ENCODE measurements around the gene PGLYRP2. TPM values are rescaled to one million over a fixed set of nuclear protein-coding genes. Genes with fewer than 3 reads are reported as not detected.
"Not testable (repeated sequence)": the region's sequence is repeated elsewhere in the genome, so short reads cannot be mapped to it uniquely, and the experiment has no call there.

The PGLYRP2 gene, protein sequence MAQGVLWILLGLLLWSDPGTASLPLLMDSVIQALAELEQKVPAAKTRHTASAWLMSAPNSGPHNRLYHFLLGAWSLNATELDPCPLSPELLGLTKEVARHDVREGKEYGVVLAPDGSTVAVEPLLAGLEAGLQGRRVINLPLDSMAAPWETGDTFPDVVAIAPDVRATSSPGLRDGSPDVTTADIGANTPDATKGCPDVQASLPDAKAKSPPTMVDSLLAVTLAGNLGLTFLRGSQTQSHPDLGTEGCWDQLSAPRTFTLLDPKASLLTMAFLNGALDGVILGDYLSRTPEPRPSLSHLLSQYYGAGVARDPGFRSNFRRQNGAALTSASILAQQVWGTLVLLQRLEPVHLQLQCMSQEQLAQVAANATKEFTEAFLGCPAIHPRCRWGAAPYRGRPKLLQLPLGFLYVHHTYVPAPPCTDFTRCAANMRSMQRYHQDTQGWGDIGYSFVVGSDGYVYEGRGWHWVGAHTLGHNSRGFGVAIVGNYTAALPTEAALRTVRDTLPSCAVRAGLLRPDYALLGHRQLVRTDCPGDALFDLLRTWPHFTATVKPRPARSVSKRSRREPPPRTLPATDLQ
- under 1 TPM in 1 of 2 donors, not detected in 1; 0.11 TPM for total RNA-seq

DNA sequence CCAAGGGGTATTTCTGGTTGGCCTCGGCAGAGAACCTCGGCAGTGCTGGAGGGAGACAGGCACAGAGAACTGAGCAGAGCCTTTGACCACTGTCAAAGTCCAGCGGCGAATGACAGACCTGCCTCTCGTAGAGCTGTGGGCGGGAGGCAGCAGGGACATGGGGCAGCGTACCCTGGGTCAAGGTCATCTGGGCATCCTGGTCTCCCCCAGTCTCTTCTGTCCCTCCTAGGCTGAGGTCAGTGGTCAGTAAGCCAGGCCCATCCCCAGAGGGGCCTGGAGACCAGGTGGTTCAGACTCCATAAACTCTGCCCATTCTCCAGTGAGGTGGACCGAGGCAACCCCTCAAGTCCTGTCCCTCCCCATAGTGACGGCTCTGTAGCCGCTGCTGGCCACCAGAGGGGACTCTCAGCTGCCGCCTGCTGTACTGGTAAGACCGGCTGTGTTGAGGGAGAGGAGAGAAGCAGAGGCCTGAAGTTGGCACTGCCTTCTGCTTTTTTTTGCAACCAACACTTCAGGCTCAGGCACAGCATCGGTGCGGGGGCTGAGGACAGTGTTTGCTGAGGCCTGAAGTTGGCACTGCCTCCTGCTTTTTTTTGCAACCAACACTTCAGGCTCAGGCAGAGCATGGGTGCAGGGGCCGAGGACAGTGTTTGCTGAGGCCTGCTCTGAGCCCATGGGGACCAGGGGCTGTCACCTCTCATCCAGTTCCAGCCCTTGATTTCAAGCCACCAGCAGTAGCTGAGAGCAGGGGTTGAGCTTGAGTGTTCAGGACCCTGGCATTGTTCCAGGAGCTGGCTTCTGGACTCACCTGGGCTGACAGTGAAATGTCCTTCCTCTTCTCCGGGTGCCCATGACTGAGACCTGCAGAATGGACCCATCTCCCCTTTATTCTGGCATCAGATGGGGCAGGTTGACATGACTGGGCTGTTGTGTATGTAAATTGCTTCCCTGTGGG lies at the start of gene PGLYRP2:
TSS of gene PGLYRP2 (minus strand) at position 111 of the 955 bp plus-strand sequence. CDS start 130 bp downstream, outside the sequence.
- H3K9me3 Mint-ChIP-seq: no peaks in the 10 kb centered on the region

DNA sequence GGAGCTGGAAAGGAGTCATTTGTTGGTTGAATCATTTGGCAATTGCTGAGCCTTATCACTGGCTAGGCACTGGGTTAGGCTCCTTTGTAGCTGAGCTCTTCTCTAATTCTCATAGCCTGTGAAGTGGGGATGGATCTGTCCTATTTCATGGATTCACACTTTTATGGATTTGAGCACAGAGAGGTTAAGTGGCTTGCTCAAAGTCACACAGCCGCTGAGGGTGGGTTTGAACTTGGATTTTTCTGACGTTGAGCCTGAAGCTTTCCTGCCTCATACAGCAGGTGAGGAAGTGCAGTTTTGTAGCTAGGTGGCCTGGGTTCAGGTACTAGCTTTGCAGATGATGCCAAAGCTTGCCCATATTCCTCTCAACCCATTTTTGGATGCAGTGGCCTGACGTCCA lies 48.4 kb upstream of the PGLYRP2 start:
- Mint-ChIP-seq H3K4me1 (peaks cover 11% of the 10 kb centered on the region), H3K27ac (no peak overlapping the region), H3K4me3 (no peak overlapping the region), H3K36me3 (ENCODE audit: low read depth) (no peaks in the 10 kb centered on the region), H3K27me3 (no peaks in the 10 kb centered on the region), H3K9me3 (peaks cover 3% of the 10 kb centered on the region)
- ATAC-seq (replicated peaks): no peak

More for the DNA sequence above, at the start of gene PGLYRP2:
- no peak within 1 kb of the TSS for H3K4me3 Mint-ChIP-seq
- H3K27ac Mint-ChIP-seq: peak within 1 kb of the TSS; percentile 67
- no peaks in the 10 kb centered on the region for H3K36me3 Mint-ChIP-seq (ENCODE audit: low read depth)
- H3K4me1 Mint-ChIP-seq: peaks cover 10% of the 10 kb centered on the region
- H3K27me3 Mint-ChIP-seq: no peaks in the 10 kb centered on the region
- no peak for ATAC-seq (replicated peaks)

DNA sequence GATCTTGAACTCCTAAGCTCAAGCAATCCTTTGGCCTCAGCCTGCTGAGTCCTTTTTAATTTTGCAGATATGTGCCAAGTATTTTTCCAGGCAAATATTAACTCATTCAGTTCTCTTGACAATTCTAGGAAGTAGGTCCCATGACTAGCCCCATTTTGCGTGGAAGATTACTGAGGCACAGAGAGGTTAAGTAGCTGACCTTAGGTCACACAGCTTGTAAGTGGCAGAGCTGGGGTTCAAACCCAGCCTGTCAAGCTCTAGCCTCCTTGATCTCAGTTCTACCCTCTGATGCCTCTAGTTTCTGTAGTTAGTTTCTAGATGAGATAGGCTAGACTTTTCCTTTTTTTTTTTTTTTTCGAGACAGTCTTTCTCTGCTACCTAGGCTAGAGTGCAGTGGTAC lies 47.1 kb upstream of the PGLYRP2 start:
- peaks cover 6% of the 10 kb centered on the region for H3K4me1 Mint-ChIP-seq
- peaks cover 3% of the 10 kb centered on the region for H3K9me3 Mint-ChIP-seq
- no peaks in the 10 kb centered on the region for H3K36me3 Mint-ChIP-seq (ENCODE audit: low read depth)
- no peak overlapping the region for H3K4me3 Mint-ChIP-seq
- no peak for ATAC-seq (replicated peaks)
- no peaks in the 10 kb centered on the region for H3K27me3 Mint-ChIP-seq
- H3K27ac Mint-ChIP-seq: no peak overlapping the region

DNA sequence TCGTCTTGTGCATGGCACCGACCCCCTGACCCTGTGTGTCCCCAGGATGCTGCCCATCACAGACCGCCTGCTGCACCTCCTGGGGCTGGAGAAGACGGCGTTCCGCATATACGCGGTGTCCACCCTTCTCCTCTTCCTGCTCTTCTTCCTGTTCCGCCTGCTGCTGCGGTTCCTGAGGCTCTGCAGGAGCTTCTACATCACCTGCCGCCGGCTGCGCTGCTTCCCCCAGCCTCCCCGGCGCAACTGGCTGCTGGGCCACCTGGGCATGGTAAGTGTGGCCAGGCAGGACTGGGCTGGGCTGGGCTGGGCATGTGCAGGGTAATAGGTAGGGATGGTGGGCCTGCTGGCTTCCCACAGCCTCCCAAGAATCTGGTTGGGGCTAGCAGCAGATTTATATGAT lies 46.0 kb upstream of the PGLYRP2 start:
- no peaks in the 10 kb centered on the region for H3K27me3 Mint-ChIP-seq
- no peaks in the 10 kb centered on the region for H3K36me3 Mint-ChIP-seq (ENCODE audit: low read depth)
- no peak overlapping the region for H3K27ac Mint-ChIP-seq
- H3K4me1 Mint-ChIP-seq: peaks cover 6% of the 10 kb centered on the region
- peaks cover under 1% of the 10 kb centered on the region for H3K9me3 Mint-ChIP-seq
- no peak overlapping the region for H3K4me3 Mint-ChIP-seq
- ATAC-seq (replicated peaks): no peak

DNA sequence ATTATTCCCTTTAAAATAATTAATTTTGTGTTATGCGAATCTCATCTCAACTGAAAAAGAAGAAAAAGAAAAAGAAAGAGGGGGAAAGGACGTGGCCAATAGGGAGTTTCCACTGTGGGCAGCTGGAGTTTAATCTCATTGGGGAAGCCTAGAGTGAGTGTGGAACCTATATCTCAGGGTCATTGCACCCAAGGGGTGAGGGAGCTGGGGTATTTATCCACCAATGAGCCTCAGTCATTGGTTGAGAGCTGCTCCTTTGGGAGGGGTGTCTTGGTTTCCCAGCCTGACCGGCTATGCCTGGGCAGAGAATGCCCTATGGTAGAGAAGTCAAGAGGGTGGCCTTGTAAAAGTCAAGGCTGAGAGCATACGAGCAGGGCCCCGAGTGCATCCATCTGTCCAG lies 45.5 kb upstream of the PGLYRP2 start:
- peaks cover 6% of the 10 kb centered on the region for H3K4me1 Mint-ChIP-seq
- no peaks in the 10 kb centered on the region for H3K27me3 Mint-ChIP-seq
- H3K9me3 Mint-ChIP-seq: no peaks in the 10 kb centered on the region
- H3K4me3 Mint-ChIP-seq: no peak overlapping the region
- no peaks in the 10 kb centered on the region for H3K36me3 Mint-ChIP-seq (ENCODE audit: low read depth)
- H3K27ac Mint-ChIP-seq: no peak overlapping the region
- no peak for ATAC-seq (replicated peaks)

DNA sequence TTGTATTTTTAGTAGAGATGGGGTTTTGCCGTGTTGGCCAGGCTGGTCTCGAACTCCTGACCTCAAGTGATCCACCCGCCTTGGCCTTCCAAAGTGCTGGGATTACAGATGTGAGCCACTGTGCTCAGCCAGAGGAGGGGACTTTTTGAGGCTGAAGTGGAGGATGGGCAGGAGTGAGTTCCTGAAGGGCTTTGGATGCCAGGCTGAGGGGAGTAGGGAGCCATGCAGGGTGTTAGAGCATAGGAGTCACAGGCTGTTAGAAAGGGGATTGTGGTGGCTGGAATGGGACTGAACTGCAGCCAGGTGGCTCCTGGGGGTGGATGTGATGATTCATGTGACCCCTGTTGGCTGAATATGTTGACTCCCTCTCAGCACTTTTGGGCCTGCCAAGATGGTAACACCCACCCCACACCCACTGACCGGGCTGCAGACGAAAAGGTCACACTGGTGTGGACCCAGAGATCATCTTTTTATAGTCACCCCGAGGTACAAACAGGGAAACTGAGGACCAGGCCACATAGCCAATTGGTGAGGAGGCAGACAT lies 40.2 kb upstream of the PGLYRP2 start:
- Mint-ChIP-seq H3K36me3 (ENCODE audit: low read depth) (no peaks in the 10 kb centered on the region), H3K4me1 (peaks cover 26% of the 10 kb centered on the region), H3K27ac (no peak overlapping the region), H3K27me3 (peaks cover 3% of the 10 kb centered on the region), H3K4me3 (no peak overlapping the region), H3K9me3 (peaks cover 4% of the 10 kb centered on the region)
- ATAC-seq (replicated peaks): no peak

DNA sequence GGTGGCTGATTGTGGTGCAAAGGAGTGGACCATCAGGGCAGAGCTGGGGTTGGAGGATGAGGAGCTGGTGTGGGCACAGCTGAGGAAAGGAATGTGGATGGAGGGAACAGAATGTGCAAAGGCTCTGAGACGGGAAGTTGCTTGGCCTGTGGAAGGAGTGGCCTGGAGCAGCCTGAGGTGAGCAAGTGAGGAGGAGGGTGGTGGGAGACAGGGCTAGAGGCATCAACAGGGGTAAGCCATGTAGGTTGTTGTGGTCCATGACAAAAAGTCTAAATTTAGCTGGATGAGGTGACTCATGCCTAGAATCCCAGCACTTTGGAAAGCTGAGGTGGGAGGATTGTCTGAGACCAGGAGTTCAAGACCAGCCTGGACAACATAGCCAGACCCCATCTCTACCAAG lies 38.5 kb upstream of the PGLYRP2 start:
- Mint-ChIP-seq H3K27me3 (peaks cover 3% of the 10 kb centered on the region), H3K36me3 (ENCODE audit: low read depth) (no peaks in the 10 kb centered on the region), H3K4me3 (no peak overlapping the region), H3K27ac (no peak overlapping the region), H3K4me1 (peaks cover 26% of the 10 kb centered on the region), H3K9me3 (peaks cover 4% of the 10 kb centered on the region)
- ATAC-seq (replicated peaks): no peak

DNA sequence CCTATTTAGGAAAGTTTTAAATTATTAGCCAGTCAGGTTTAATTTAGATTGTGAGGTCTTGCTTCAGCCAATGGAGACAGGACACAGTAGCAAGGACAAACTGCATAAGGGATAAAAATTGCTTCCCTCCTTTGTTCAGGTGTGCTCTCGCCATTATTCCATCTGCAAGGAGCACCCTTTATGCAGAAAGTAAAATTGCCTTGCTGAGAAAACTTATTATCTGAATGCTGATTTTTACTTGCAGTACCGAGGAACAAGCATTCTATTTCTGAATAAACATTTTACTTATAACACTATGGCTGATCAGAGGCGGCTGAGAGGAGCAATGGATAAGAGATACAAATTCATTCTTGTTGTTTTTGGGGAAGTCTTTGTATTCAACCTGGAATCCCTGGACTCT lies 37.1 kb upstream of the PGLYRP2 start:
- H3K27ac Mint-ChIP-seq: no peak overlapping the region
- peaks cover 3% of the 10 kb centered on the region for H3K27me3 Mint-ChIP-seq
- H3K4me1 Mint-ChIP-seq: peaks cover 26% of the 10 kb centered on the region
- no peak for ATAC-seq (replicated peaks)
- peaks cover 4% of the 10 kb centered on the region for H3K9me3 Mint-ChIP-seq
- H3K4me3 Mint-ChIP-seq: no peak overlapping the region
- no peaks in the 10 kb centered on the region for H3K36me3 Mint-ChIP-seq (ENCODE audit: low read depth)

DNA sequence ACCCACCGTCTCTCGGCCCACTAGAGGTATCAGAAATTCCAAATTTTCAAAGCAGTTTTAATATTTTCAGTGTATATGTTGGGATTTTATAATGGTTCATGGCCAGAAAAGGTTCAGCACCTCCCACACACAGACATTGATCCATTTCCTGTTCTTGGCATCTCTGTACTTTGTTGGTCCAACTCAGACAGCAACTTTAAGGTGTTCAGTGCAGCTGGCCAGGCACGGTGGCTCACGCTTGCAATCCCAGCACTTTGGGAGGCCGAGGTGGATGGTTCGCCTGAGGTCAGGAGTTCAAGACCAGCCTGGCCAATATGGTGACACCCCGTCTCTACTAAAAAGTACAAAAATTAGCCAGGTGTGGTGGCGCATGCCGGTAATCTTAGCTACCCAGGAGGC lies 35.9 kb upstream of the PGLYRP2 start:
- Mint-ChIP-seq H3K4me1 (peaks cover 26% of the 10 kb centered on the region), H3K27ac (peak overlapping the region; percentile 88), H3K4me3 (peak overlapping the region; percentile 74)
- peak; percentile 8 for ATAC-seq (replicated peaks)
- H3K36me3 Mint-ChIP-seq (ENCODE audit: low read depth); H3K27me3 Mint-ChIP-seq; H3K9me3 Mint-ChIP-seq: not testable (repeated sequence)

DNA sequence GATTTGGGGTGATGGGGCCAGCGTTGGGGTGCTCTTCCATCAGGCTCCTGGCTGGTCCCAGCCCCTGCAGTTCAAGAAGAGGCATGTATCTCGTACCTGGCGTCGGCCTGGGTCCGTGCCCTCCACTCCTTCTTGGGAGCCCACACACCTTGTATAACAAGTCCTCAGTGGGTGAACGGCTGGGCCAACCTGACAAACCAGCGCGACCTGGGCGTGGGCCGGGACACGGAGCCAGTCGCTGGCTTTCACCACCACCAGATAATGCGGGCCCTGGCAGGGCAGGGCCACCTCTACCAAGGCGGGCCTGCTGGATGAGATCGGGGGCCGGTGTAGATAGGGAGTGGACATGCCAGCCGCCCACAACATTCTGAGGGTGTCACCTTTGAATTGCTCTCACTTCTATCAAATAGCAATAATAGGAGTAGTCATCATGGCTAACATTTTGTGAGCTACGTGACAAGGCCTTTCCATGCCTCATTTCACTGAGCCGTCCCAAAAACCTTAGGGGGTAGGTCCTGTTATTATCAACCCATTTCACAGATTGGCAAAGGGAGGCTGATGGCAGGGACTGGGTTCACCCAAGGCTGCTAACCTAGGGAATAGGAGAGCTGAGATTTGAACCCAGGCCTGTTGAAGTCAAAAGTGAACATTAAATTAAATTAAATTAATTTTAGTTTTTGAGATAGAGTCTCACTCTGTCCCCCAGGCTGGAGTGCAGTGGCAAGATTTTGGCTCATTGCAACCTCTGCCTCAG lies 32.5 kb upstream of the PGLYRP2 start:
- Mint-ChIP-seq H3K9me3 (no peaks in the 10 kb centered on the region), H3K4me3 (no peak overlapping the region), H3K27me3 (peaks cover 7% of the 10 kb centered on the region), H3K27ac (no peak overlapping the region), H3K4me1 (peaks cover 19% of the 10 kb centered on the region), H3K36me3 (ENCODE audit: low read depth) (no peaks in the 10 kb centered on the region)
- no peak for ATAC-seq (replicated peaks)

DNA sequence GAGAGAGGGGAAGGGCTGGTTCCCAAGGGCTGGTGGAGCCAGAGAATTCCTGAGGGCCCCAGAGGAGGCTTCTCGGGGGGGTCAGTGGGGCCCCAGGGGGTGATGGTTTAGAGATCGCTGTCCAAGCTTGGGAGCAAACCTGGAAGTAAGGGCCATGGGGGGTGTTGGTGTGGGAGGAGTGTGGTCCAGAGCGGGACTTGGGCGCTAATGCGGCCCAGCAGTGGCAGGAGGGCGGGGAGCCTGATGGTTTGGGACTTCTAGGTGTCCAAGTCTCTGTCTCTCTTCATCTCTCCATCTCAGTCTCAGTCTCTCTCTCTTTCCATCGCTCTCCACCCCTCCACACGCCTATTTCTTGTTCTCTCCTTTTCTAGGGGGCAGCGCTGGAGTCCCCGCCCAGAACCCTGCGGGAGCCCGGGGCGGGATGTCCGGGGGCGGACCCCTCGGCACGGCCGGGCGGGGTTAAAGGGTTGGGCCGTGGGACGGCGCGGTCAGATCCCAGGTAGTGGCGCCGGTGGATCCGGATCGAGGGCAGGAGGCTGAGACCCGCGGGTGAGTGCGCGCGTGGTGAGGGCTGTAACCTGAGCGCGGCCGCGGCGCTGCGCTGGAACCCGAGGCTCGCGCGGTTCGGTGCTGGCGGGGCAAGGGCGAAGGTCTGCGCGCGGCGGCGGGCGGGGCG lies 28.9 kb upstream of the PGLYRP2 start, which contains the start of gene CYP4F22:
TSS of gene CYP4F22 (plus strand) at position 491 of the 676 bp plus-strand sequence. CDS start 16,812 bp downstream, outside the sequence.
- no peak within 1 kb of the TSS for H3K27ac Mint-ChIP-seq
- H3K36me3 Mint-ChIP-seq (ENCODE audit: low read depth): no peaks in the 10 kb centered on the region

DNA sequence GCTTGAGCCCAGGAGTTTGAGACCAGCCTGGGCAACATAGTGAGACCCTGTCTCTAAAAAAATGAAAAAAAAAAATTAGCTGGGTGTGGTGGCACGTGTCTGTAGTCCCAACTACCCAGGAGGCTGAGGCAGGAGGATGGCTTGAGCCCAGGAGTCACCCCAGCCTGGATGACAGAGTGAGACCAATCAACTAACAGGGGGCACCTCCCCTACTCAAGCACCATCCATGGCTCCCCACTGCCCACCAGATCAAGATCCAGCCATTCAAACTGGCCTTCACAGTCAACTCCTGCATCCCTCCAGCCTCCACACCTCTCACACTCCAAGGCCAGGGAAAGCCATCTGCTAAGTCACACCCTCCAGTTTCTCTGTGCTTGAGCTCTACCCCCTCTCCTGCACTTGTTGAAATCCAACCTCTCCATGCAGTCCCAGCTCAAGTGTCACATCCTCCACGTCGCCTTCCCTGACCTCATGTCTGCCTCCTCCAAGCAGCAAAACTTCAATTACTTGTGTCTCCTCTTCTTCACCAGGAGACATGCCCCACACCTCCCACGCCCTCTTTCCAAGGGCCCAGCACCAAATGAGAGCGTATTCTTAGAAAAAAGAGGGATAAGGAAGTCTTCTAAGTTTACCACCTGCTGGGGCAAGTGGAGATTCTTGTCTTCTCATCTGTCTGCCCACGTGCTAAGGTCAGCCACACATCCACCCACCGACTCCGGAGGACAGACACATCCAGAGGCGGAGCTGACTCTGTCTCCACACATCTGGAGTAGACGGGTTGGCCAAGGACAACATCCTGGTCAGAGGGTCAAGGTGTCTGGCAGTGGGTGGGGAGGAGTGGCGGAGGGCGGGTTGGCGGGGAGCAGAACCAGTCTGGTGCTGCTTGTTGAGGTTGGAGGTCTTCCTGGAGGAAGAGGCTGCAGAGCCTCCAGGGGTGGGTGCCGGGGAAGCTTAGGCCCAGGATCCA lies 28.1 kb upstream of the PGLYRP2 start:
- peak overlapping the region; percentile 81 for H3K4me3 Mint-ChIP-seq
- no peaks in the 10 kb centered on the region for H3K9me3 Mint-ChIP-seq
- peaks cover 7% of the 10 kb centered on the region for H3K27me3 Mint-ChIP-seq
- peaks cover 11% of the 10 kb centered on the region for H3K4me1 Mint-ChIP-seq
- no peak for ATAC-seq (replicated peaks)
- H3K36me3 Mint-ChIP-seq (ENCODE audit: low read depth): no peaks in the 10 kb centered on the region
- no peak overlapping the region for H3K27ac Mint-ChIP-seq

More for the DNA sequence above, 28.9 kb upstream of the PGLYRP2 start, which contains the start of gene CYP4F22:
- Mint-ChIP-seq H3K4me3 (peak within 1 kb of the TSS; percentile 81), H3K27me3 (peaks cover 7% of the 10 kb centered on the region), H3K4me1 (peaks cover 11% of the 10 kb centered on the region), H3K9me3 (no peaks in the 10 kb centered on the region)
- ATAC-seq (replicated peaks): peak; percentile 48
